Mucosa of stomach (tissue), 1 donor: ENCODE data around the gene CKS1B.
"Not testable (repeated sequence)": the region's sequence is repeated elsewhere in the genome, so short reads cannot be mapped to it uniquely, and the experiment has no call there.

Source experiments
- H3K27me3 ChIP-seq: one replicate; pipeline ENCODE4 v1.7.0; 2013; ENCODE audit warnings: mild to moderate bottlenecking, low read length; ENCODE audit not compliant: control insufficient read depth, insufficient read depth
- H3K36me3 ChIP-seq: one replicate; pipeline ENCODE4 v1.7.0; 2013; ENCODE audit warnings: low read length; ENCODE audit not compliant: control insufficient read depth, insufficient read depth
- H3K4me1 ChIP-seq: one replicate; pipeline ENCODE4 v1.7.0; 2013; ENCODE audit warnings: mild to moderate bottlenecking, low read length; ENCODE audit not compliant: control insufficient read depth, insufficient read depth
- H3K4me3 ChIP-seq: one replicate; pipeline ENCODE4 v1.7.0; 2013; ENCODE audit warnings: low read length
- H3K9ac ChIP-seq: one replicate; pipeline ENCODE4 v1.7.0; 2013; ENCODE audit warnings: mild to moderate bottlenecking, low read length, moderate library complexity
- H3K9me3 ChIP-seq: one replicate; pipeline ENCODE4 v1.7.0; 2013; ENCODE audit warnings: mild to moderate bottlenecking, low read length, moderate library complexity; ENCODE audit not compliant: control insufficient read depth
- donor health status: Pancreatic carcinoma.

The CKS1B gene

GRCh38 chr1:154983776-154984466 lies 9.4 kb downstream of the CKS1B start:
- Histone ChIP-seq H3K9ac (peak overlapping the region; percentile 82), H3K9me3 (no peaks in the 10 kb centered on the region), H3K36me3 (no peaks in the 10 kb centered on the region), H3K4me1 (peaks cover 13% of the 10 kb centered on the region), H3K27me3 (no peaks in the 10 kb centered on the region), H3K4me3 (peak overlapping the region; percentile 95)

GRCh38 chr1:154986736-154987135 lies 12.3 kb downstream of the CKS1B start:
- H3K36me3 ChIP-seq, H3K27me3 ChIP-seq, H3K4me3 ChIP-seq, H3K9ac ChIP-seq, H3K9me3 ChIP-seq: not testable (repeated sequence)
- peaks cover 13% of the 10 kb centered on the region for H3K4me1 ChIP-seq

- no peaks in the 10 kb centered on the region for H3K27me3 ChIP-seq
- no peak overlapping the region for H3K4me3 ChIP-seq
- no peaks in the 10 kb centered on the region for H3K9me3 ChIP-seq
- peaks cover 12% of the 10 kb centered on the region for H3K4me1 ChIP-seq
- H3K36me3 ChIP-seq, result no peaks in the 10 kb centered on the region
- no peak overlapping the region for H3K9ac ChIP-seq
Measured at GRCh38 chr1:154987326-154987725, 12.8 kb downstream of the CKS1B start.

GRCh38 chr1:154988058-154988954 lies 13.8 kb downstream of the CKS1B start:
- Histone ChIP-seq H3K27me3 (no peaks in the 10 kb centered on the region), H3K36me3 (no peaks in the 10 kb centered on the region), H3K9me3 (no peaks in the 10 kb centered on the region), H3K4me1 (peaks cover 8% of the 10 kb centered on the region), H3K4me3 (no peak overlapping the region), H3K9ac (no peak overlapping the region)

GRCh38 chr1:154989195-154989860 lies 14.8 kb downstream of the CKS1B start:
- H3K4me1 ChIP-seq, result peaks cover 10% of the 10 kb centered on the region
- H3K9me3 ChIP-seq, result no peaks in the 10 kb centered on the region
- no peaks in the 10 kb centered on the region for H3K27me3 ChIP-seq
- no peaks in the 10 kb centered on the region for H3K36me3 ChIP-seq
- H3K4me3 ChIP-seq, result no peak overlapping the region
- H3K9ac ChIP-seq, result no peak overlapping the region

GRCh38 chr1:154990276-154990675 lies 15.8 kb downstream of the CKS1B start:
- Histone ChIP-seq H3K4me3 (no peak overlapping the region), H3K9ac (no peak overlapping the region), H3K27me3 (no peaks in the 10 kb centered on the region), H3K9me3 (no peaks in the 10 kb centered on the region), H3K36me3 (no peaks in the 10 kb centered on the region), H3K4me1 (peaks cover 17% of the 10 kb centered on the region)

GRCh38 chr1:154992721-154993571 lies 18.5 kb downstream of the CKS1B start:
- H3K9ac ChIP-seq, result peak overlapping the region; percentile 22
- H3K4me1 ChIP-seq, result peaks cover 17% of the 10 kb centered on the region
- H3K36me3 ChIP-seq, result no peaks in the 10 kb centered on the region
- H3K4me3 ChIP-seq, result no peak overlapping the region
- H3K9me3 ChIP-seq, result no peaks in the 10 kb centered on the region
- no peaks in the 10 kb centered on the region for H3K27me3 ChIP-seq

- Histone ChIP-seq H3K36me3 (no peaks in the 10 kb centered on the region), H3K9ac (peak within 1 kb of the TSS; percentile 22), H3K27me3 (no peaks in the 10 kb centered on the region), H3K4me3 (no peak within 1 kb of the TSS), H3K4me1 (peaks cover 17% of the 10 kb centered on the region), H3K9me3 (no peaks in the 10 kb centered on the region)
Measured at GRCh38 chr1:154993572-154994268, 19.2 kb downstream of the CKS1B start, which contains the start of gene LENEP. Gene LENEP, plus strand, starts transcription at chr1:154993586. Its CDS starts 22 bp downstream, at chr1:154993608.

- Histone ChIP-seq H3K9me3 (no peaks in the 10 kb centered on the region), H3K36me3 (no peaks in the 10 kb centered on the region), H3K9ac (no peak overlapping the region), H3K4me1 (peaks cover 20% of the 10 kb centered on the region), H3K27me3 (no peaks in the 10 kb centered on the region), H3K4me3 (no peak overlapping the region)
Measured at GRCh38 chr1:154994269-154994587, 19.7 kb downstream of the CKS1B start.

GRCh38 chr1:154994591-154994990 lies 20.1 kb downstream of the CKS1B start:
- H3K27me3 ChIP-seq, result no peaks in the 10 kb centered on the region
- H3K9ac ChIP-seq, result no peak overlapping the region
- H3K9me3 ChIP-seq, result no peaks in the 10 kb centered on the region
- no peak overlapping the region for H3K4me3 ChIP-seq
- no peaks in the 10 kb centered on the region for H3K36me3 ChIP-seq
- H3K4me1 ChIP-seq, result peaks cover 24% of the 10 kb centered on the region

GRCh38 chr1:154995301-154995983 lies 21.0 kb downstream of the CKS1B start:
- not testable (repeated sequence) for H3K27me3 ChIP-seq, H3K36me3 ChIP-seq, H3K9ac ChIP-seq, H3K9me3 ChIP-seq, H3K4me3 ChIP-seq
- peaks cover 31% of the 10 kb centered on the region for H3K4me1 ChIP-seq
